Activated CD4-positive, alpha-beta T cell treated with anti-CD3 and anti-CD28 coated beads for 48 hours (primary cell): ENCODE results near the gene HCRTR2.
"Not testable (repeated sequence)": the region's sequence is repeated elsewhere in the genome, so short reads cannot be mapped to it uniquely, and the experiment has no call there.

Experiments used
- DNase-seq: peaks from one replicate; pipeline ENCODE4 v3.0.0-alpha.2; 2020

The HCRTR2 gene

GRCh38 chr6:55174211-55175026 lies at the start of gene HCRTR2:
Gene HCRTR2 (plus strand): TSS chr6:55174515. CDS start chr6:55174588, 73 bp downstream.
- no peak for DNase-seq

- no peak for DNase-seq
These were observed 43.5 kb upstream of the HCRTR2 start for GRCh38 chr6:55130806-55131324.

GRCh38 chr6:55131616-55132015 lies 42.7 kb upstream of the HCRTR2 start:
- DNase-seq, result no peak

- DNase-seq, result no peak
These were observed 37.4 kb upstream of the HCRTR2 start for GRCh38 chr6:55136916-55137315.

- no peak for DNase-seq
These were observed 36.2 kb upstream of the HCRTR2 start for GRCh38 chr6:55137929-55138693.

- DNase-seq, result no peak
These were observed 32.7 kb upstream of the HCRTR2 start for GRCh38 chr6:55141611-55142010.

- no peak for DNase-seq
These were observed 31.7 kb upstream of the HCRTR2 start for GRCh38 chr6:55142610-55143009.

GRCh38 chr6:55153284-55153683 lies 21.0 kb upstream of the HCRTR2 start:
- DNase-seq, result no peak

- DNase-seq, result not testable (repeated sequence)
These were observed 15.5 kb upstream of the HCRTR2 start for GRCh38 chr6:55158784-55159183.

GRCh38 chr6:55167860-55168259 lies 6.5 kb upstream of the HCRTR2 start:
- no peak for DNase-seq

GRCh38 chr6:55175078-55176049 lies 1.0 kb downstream of the HCRTR2 start:
- no peak for DNase-seq

- no peak for DNase-seq
These were observed 2.6 kb downstream of the HCRTR2 start for GRCh38 chr6:55176958-55177357.

- no peak for DNase-seq
These were observed 5.9 kb downstream of the HCRTR2 start for GRCh38 chr6:55180258-55180657.

- no peak for DNase-seq
These were observed 7.8 kb downstream of the HCRTR2 start for GRCh38 chr6:55182016-55182650.

- DNase-seq, result no peak
These were observed 10.6 kb downstream of the HCRTR2 start for GRCh38 chr6:55184782-55185530.

- DNase-seq, result no peak
These were observed 24.4 kb downstream of the HCRTR2 start for GRCh38 chr6:55198715-55199114.

- no peak for DNase-seq
These were observed 24.9 kb downstream of the HCRTR2 start for GRCh38 chr6:55199239-55199638.

- DNase-seq, result no peak
These were observed 34.5 kb downstream of the HCRTR2 start for GRCh38 chr6:55208478-55209458.

- DNase-seq, result no peak
These were observed 36.6 kb downstream of the HCRTR2 start for GRCh38 chr6:55210952-55211351.

GRCh38 chr6:55212156-55212555 lies 37.8 kb downstream of the HCRTR2 start:
- DNase-seq, result no peak
